Liver (tissue), 9 donors: Measurements from ENCODE around the gene ADAM11. TPM values are rescaled to one million over a fixed set of nuclear protein-coding genes. Genes with fewer than 3 reads are reported as not detected.

Source experiments
- DNase-seq: peaks from one replicate; pipeline ENCODE4 v3.0.0-alpha.2; 2017; ENCODE audit warnings: low spot score
- H3K27ac ChIP-seq, 2 donors: one replicate each; pipeline ENCODE4 v1.7.0; 2013; ENCODE audit warnings: inconsistent platforms in 2 of 2, low read length in 2 of 2, control low read depth in 1 of 2, low read depth in 1 of 2, mild to moderate bottlenecking in 1 of 2
- H3K27me3 ChIP-seq, 4 donors: one replicate each; pipeline versions ENCODE4 v1.6.1 to v1.7.0; 2013; ENCODE audit warnings: low read length in 3 of 4, inconsistent platforms in 1 of 4, mild to moderate bottlenecking in 1 of 4, moderate library complexity in 1 of 4; ENCODE audit not compliant: control insufficient read depth in 4 of 4, insufficient read depth in 4 of 4
- H3K36me3 ChIP-seq, 4 donors: one replicate each; pipeline versions ENCODE4 v1.6.1 to v1.7.0; 2013; ENCODE audit warnings: low read length in 3 of 4, mild to moderate bottlenecking in 3 of 4, low read depth in 1 of 4, moderate library complexity in 1 of 4; ENCODE audit not compliant: control insufficient read depth in 4 of 4, insufficient read depth in 3 of 4
- H3K4me1 ChIP-seq, 4 donors: one replicate each; pipeline versions ENCODE4 v1.6.1 to v1.7.0; 2013; ENCODE audit warnings: low read length in 3 of 4, mild to moderate bottlenecking in 3 of 4, moderate library complexity in 1 of 4; ENCODE audit not compliant: control insufficient read depth in 4 of 4, insufficient read depth in 4 of 4
- H3K4me3 ChIP-seq, 3 donors: one replicate each; pipeline versions ENCODE4 v1.6.1 to v1.7.0; 2013; ENCODE audit warnings: low read length in 3 of 3, control low read depth in 1 of 3, low read depth in 1 of 3, mild to moderate bottlenecking in 1 of 3
- H3K9ac ChIP-seq, 2 donors: one replicate each; pipeline ENCODE4 v1.7.0; 2013; ENCODE audit warnings: low read length in 2 of 2, mild to moderate bottlenecking in 2 of 2, moderate library complexity in 2 of 2, control low read depth in 1 of 2, low read depth in 1 of 2
- H3K9me3 ChIP-seq, 4 donors: one replicate each; pipeline versions ENCODE4 v1.6.1 to v1.7.0; 2013; ENCODE audit warnings: low read length in 3 of 4; ENCODE audit not compliant: control insufficient read depth in 4 of 4
- EGR1 ChIP-seq, 2 donors: IDR thresholded peaks; 2 replicates each; pipeline ENCODE4 v1.6.1; 2016 to 2018; ENCODE audit warnings: antibody characterized with exemption in 2 of 2, low read depth in 2 of 2
- FOXA1 ChIP-seq: IDR thresholded peaks from 2 replicates; pipeline ENCODE4 v1.6.1; 2016; ENCODE audit warnings: antibody characterized with exemption
- FOXA2 ChIP-seq: IDR thresholded peaks from 2 replicates; pipeline ENCODE4 v1.6.1; 2016; ENCODE audit warnings: antibody characterized with exemption
- GABPA ChIP-seq, 2 donors: IDR thresholded peaks in 1 of 2; conservative IDR thresholded peaks in 1 of 2; 2 replicates each; pipeline ENCODE4 v1.6.1; 2016; ENCODE audit warnings: antibody characterized with exemption in 2 of 2, mild to moderate bottlenecking in 1 of 2, moderate library complexity in 1 of 2
- HNF4A ChIP-seq, 2 donors: conservative IDR thresholded peaks; 2 replicates each; pipeline ENCODE4 v1.6.1; 2016; ENCODE audit warnings: antibody characterized with exemption in 2 of 2, mild to moderate bottlenecking in 2 of 2
- HNF4G ChIP-seq: IDR thresholded peaks from 2 replicates; pipeline ENCODE4 v1.6.1; 2016; ENCODE audit warnings: antibody characterized with exemption
- JUND ChIP-seq, 2 donors: IDR thresholded peaks; 2 replicates each; pipeline ENCODE4 v1.6.1; 2016; ENCODE audit warnings: antibody characterized with exemption in 2 of 2
- MAX ChIP-seq: IDR thresholded peaks from 2 replicates; pipeline ENCODE4 v1.6.1; 2016; ENCODE audit warnings: antibody characterized with exemption
- NR2F2 ChIP-seq: IDR thresholded peaks from 2 replicates; pipeline ENCODE4 v1.6.1; 2016; ENCODE audit warnings: antibody characterized with exemption
- RAD21 ChIP-seq, 2 donors: IDR thresholded peaks; 2 replicates each; pipeline ENCODE4 v1.6.1; 2016; ENCODE audit warnings: antibody characterized with exemption in 2 of 2, mild to moderate bottlenecking in 2 of 2
- REST ChIP-seq: IDR thresholded peaks from 2 replicates; pipeline ENCODE4 v1.6.1; 2016; ENCODE audit warnings: antibody characterized with exemption, mild to moderate bottlenecking
- RXRA ChIP-seq, 2 donors: IDR thresholded peaks; 2 replicates each; pipeline ENCODE4 v1.6.1; 2017 to 2018; ENCODE audit warnings: antibody characterized with exemption in 2 of 2, mild to moderate bottlenecking in 1 of 2
- SP1 ChIP-seq: IDR thresholded peaks from 2 replicates; pipeline ENCODE4 v1.6.1; 2018; ENCODE audit warnings: antibody characterized with exemption, mild to moderate bottlenecking
- TAF1 ChIP-seq: conservative IDR thresholded peaks from 2 replicates; pipeline ENCODE4 v1.6.1; 2016; ENCODE audit warnings: antibody characterized with exemption, mild to moderate bottlenecking
- YY1 ChIP-seq: IDR thresholded peaks from 2 replicates; pipeline ENCODE4 v1.6.1; 2016; ENCODE audit warnings: antibody characterized with exemption, mild to moderate bottlenecking
- WGBS: extraction: QIAGEN DNeasy Blood & Tissue Kit; methylation state at CpG from one replicate; pipeline ENCODE4 v1.1.7; 2013; 5-methylcytosine and 5-hydroxymethylcytosine counted together
- polyA plus RNA-seq, 2 donors: library from polyadenylated mRNA; stranded (reverse) in 1 of 2; unstranded in 1 of 2; fragments of 200-250 nt in 1 of 2; fragments of >200 nt in 1 of 2; fragmentation: Nextera tagmentation in 1 of 2; extraction: Ambion mirVana in 1 of 2; gene quantifications; one replicate each; pipeline versions ENCODE4 v1.2.1 to v1.2.3, GENCODE V29; 2013 to 2015
- total RNA-seq, 2 donors: library from RNA; depleted of rRNA; stranded (reverse); fragments of >200 nt; gene quantifications; one replicate each; pipeline ENCODE4 v1.2.3, GENCODE V29; 2014
- TF ChIP-seq, protein P1 (sequence below): IDR thresholded peaks from 2 replicates; pipeline ENCODE4 v1.6.1; 2016; ENCODE audit warnings: antibody characterized with exemption
- TF ChIP-seq, protein P2 (sequence below): IDR thresholded peaks from 2 replicates; pipeline ENCODE4 v1.6.1; 2016; ENCODE audit warnings: antibody characterized with exemption
- TF ChIP-seq, protein P3 (sequence below): fragments of 150-350 bp; IDR thresholded peaks from 2 replicates; pipeline ENCODE4 v1.5.1; 2017; ENCODE audit warnings: improper control_type of control experiment, low read depth, low read length; ENCODE audit not compliant: missing input control
- donor health status: healthy.
- donor health status: healthy.
- donor health status: healthy.
- donor health status: healthy.
- donor health status: healthy.

The ADAM11 gene
- total and polyA plus RNA-seq, 4 donors: 0.06 to 1.1 (median 0.08) TPM; not detected in 1

DNA sequence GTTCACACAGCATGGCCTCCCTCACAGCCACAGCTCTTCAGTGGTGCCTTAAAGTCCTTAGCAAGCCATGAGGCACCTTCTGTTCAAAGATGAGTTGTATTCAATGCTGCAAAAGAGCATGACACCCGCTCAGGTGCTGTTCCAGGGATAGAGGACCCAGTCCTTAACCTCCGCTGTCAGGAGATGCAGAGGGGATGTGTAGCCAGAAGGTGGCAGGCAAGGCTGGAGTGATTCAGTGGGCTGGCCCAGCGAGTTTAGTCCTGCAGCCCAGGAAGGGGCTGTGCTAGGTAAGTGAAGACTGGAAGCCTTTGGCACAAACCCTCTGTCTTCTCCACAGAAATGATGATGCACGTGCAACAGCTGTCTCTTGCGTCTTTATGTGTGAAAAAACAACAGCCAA, 25.0 kb upstream of the ADAM11 start:
- Histone ChIP-seq H3K27me3 (no peaks in the 10 kb centered on the region), H3K36me3 (peaks cover 0 to 1% (median 0%) of the 10 kb centered on the region in 4 donors), H3K9me3 (no peaks in the 10 kb centered on the region), H3K9ac (no peak overlapping the region), H3K27ac (no peak overlapping the region), H3K4me3 (no peak overlapping the region), H3K4me1 (no peaks in the 10 kb centered on the region)
- DNase-seq: no peak
- no peak for TF ChIP-seq SP1
- no peak for TF ChIP-seq JUND (IDR thresholded peaks at IDR 0.05)
- no peak for TF ChIP-seq FOXA1
- TF ChIP-seq, protein P1, sequence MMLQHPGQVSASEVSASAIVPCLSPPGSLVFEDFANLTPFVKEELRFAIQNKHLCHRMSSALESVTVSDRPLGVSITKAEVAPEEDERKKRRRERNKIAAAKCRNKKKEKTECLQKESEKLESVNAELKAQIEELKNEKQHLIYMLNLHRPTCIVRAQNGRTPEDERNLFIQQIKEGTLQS: no peak
- TF ChIP-seq GABPA (IDR thresholded peaks at IDR 0.05 in 1 of 2, conservative IDR thresholded peaks at IDR 0.05 in 1 of 2): no peak
- TF ChIP-seq TAF1: no peak
- TF ChIP-seq FOXA2: no peak
- TF ChIP-seq YY1: no peak
- TF ChIP-seq EGR1 (IDR thresholded peaks at IDR 0.05; ENCODE audit: low read depth in 2 of 2): no peak
- TF ChIP-seq, protein P2, sequence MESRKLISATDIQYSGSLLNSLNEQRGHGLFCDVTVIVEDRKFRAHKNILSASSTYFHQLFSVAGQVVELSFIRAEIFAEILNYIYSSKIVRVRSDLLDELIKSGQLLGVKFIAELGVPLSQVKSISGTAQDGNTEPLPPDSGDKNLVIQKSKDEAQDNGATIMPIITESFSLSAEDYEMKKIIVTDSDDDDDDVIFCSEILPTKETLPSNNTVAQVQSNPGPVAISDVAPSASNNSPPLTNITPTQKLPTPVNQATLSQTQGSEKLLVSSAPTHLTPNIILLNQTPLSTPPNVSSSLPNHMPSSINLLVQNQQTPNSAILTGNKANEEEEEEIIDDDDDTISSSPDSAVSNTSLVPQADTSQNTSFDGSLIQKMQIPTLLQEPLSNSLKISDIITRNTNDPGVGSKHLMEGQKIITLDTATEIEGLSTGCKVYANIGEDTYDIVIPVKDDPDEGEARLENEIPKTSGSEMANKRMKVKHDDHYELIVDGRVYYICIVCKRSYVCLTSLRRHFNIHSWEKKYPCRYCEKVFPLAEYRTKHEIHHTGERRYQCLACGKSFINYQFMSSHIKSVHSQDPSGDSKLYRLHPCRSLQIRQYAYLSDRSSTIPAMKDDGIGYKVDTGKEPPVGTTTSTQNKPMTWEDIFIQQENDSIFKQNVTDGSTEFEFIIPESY: no peak
- TF ChIP-seq NR2F2: no peak
- no peak for TF ChIP-seq RXRA (IDR thresholded peaks at IDR 0.05)
- TF ChIP-seq HNF4A (conservative IDR thresholded peaks at IDR 0.05): no peak
- no peak for TF ChIP-seq RAD21 (IDR thresholded peaks at IDR 0.05)
- no peak for TF ChIP-seq MAX
- no peak for TF ChIP-seq HNF4G
- TF ChIP-seq, protein P3, sequence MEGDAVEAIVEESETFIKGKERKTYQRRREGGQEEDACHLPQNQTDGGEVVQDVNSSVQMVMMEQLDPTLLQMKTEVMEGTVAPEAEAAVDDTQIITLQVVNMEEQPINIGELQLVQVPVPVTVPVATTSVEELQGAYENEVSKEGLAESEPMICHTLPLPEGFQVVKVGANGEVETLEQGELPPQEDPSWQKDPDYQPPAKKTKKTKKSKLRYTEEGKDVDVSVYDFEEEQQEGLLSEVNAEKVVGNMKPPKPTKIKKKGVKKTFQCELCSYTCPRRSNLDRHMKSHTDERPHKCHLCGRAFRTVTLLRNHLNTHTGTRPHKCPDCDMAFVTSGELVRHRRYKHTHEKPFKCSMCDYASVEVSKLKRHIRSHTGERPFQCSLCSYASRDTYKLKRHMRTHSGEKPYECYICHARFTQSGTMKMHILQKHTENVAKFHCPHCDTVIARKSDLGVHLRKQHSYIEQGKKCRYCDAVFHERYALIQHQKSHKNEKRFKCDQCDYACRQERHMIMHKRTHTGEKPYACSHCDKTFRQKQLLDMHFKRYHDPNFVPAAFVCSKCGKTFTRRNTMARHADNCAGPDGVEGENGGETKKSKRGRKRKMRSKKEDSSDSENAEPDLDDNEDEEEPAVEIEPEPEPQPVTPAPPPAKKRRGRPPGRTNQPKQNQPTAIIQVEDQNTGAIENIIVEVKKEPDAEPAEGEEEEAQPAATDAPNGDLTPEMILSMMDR: no peak
- TF ChIP-seq REST: no peak
- 88% methylated on average over 5 of the region's 5 CpGs for whole genome bisulfite sequencing

DNA sequence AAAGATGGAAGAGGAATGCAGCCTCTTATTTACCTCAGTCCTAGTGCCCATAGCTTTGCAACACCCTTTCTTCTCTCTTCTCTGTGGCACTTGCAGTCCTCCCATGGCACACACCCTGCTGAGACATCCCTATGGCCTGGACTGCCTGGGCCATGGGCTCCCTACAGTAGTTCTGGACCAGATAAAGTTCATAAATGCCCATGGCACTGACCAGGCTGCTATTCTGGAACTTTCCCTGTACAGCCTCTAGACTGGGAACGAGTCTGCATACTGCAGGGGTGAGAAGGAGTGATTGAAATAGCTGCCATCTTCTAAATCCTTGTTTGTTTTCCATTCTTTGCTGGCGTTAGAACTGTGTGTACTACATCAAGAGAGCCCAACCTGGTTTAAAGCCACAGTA, 24.5 kb upstream of the ADAM11 start:
- 97% methylated on average over 2 of the region's 2 CpGs for WGBS
- no peak for DNase-seq
- TF ChIP-seq, protein P3: no peak
- TF ChIP-seq, protein P2: no peak
- no peak for TF ChIP-seq TAF1

More for the DNA sequence above, 24.5 kb upstream of the ADAM11 start:
- Histone ChIP-seq H3K4me3 (no peak overlapping the region), H3K9ac (no peak overlapping the region), H3K27me3 (no peaks in the 10 kb centered on the region), H3K9me3 (no peaks in the 10 kb centered on the region), H3K27ac (no peak overlapping the region), H3K36me3 (peaks cover 0 to 1% (median 0%) of the 10 kb centered on the region in 4 donors), H3K4me1 (no peaks in the 10 kb centered on the region)
